Breast epithelium (tissue), 4 donors: ENCODE data around the gene KLHDC8B. TPM values are rescaled to one million over a fixed set of nuclear protein-coding genes. Genes with fewer than 3 reads are reported as not detected.

Experiments
- DNase-seq, 2 donors: peaks; one replicate each; pipeline ENCODE4 v3.0.0-alpha.2; 2019; ENCODE audit warnings: low spot score in 2 of 2
- H3K27ac ChIP-seq, 2 donors: fragments of 200-600 bp; sonication (generic) in 1 of 2; one replicate each; pipeline ENCODE4 v1.5.1; 2016 to 2019; ENCODE audit warnings: mild to moderate bottlenecking in 1 of 2
- H3K27me3 ChIP-seq, 2 donors: fragments of 200-600 bp; sonication (generic) in 1 of 2; one replicate each; pipeline versions ENCODE4 v1.5.1 to v1.6.0; 2017 to 2019; ENCODE audit warnings: control low read depth in 1 of 2, mild to moderate bottlenecking in 1 of 2
- H3K36me3 ChIP-seq: fragments of 200-600 bp; one replicate; pipeline ENCODE4 v1.5.1; 2019
- H3K4me1 ChIP-seq, 2 donors: fragments of 200-600 bp; sonication (generic); one replicate each; pipeline ENCODE4 v1.5.1; 2016 to 2019; ENCODE audit warnings: control low read depth in 1 of 2
- H3K4me3 ChIP-seq, 3 donors: fragments of 200-600 bp; sonication (generic); 1 replicate in 2 of 3; 2 replicates in 1 of 3; pipeline ENCODE4 v1.5.1; 2016 to 2019; ENCODE audit warnings: mild to moderate bottlenecking in 3 of 3, moderate library complexity in 2 of 3
- H3K9me3 ChIP-seq, 2 donors: fragments of 200-600 bp; sonication (generic) in 1 of 2; one replicate each; pipeline ENCODE4 v1.5.1; 2016 to 2019; ENCODE audit warnings: control low read depth in 1 of 2
- POLR2A ChIP-seq: fragments of 450-650 bp; IDR thresholded peaks from one replicate; pipeline ENCODE4 v1.6.1; 2016; ENCODE audit warnings: antibody characterized with exemption, mild to moderate bottlenecking, moderate library complexity
- POLR2AphosphoS5 ChIP-seq, 3 donors: sonication (generic); formaldehyde crosslinking; IDR thresholded peaks; one replicate each; pipeline ENCODE4 v1.6.1; 2017; ENCODE audit warnings: antibody characterized with exemption in 3 of 3
- intact Hi-C: fragments of 100-400 bp; cut with DNase I; formaldehyde crosslinking; loops from one replicate; pipeline ENCODE4 v1.15.1; 2023; ENCODE audit warnings: low total_unique reads
- total RNA-seq, 3 donors: library from RNA; depleted of rRNA; stranded (reverse); fragments of >200 nt; gene quantifications; one replicate each; pipeline ENCODE4 v1.1.0, GENCODE V29; 2016
- TF ChIP-seq, protein P1 (sequence below), 3 donors: fragments of 450-650 bp; IDR thresholded peaks; one replicate each; pipeline ENCODE4 v1.5.1; 2016 to 2017; ENCODE audit warnings: antibody characterized with exemption in 3 of 3, mild to moderate bottlenecking in 3 of 3, moderate library complexity in 3 of 3

KLHDC8B gene
- total RNA-seq, 3 donors from 2014 or later: 38.7 to 106 (median 46.2) TPM

DNA sequence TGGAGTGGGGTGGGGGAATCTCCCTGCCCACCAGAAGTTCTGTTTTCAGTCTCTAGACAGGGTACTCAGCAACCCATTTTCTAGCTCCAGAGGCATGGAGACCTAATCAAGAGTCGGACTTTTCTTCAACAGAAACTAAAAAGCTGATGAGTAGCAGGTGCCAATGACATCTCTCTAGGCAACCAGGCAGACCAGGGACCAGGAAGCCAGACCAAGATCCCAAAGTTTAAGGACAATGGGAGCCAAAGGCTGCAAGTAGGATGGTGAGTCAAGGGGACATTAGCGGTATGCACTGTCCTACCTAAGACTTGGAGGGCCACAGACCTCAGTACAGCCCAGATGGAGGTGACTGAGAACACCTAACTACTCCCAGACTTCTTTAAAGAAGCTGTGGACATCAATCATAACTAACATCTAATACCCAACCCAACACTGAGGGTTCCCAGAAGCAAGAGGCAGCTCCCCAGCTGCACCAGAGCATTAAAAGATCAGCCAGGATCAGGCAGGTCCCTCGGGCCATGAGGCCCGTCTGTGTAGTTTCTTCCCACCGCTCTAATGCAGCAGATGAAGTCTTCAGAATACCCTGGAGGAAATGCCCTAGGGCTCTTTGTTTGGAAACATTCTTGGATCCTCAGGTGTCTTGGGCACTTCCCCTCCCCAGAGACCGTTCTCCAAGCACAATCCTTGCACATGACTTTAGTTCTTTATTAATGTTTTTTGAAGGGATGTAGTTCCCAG is 6.2 kb upstream of the KLHDC8B start:
- Histone ChIP-seq H3K27me3 (no peaks in the 10 kb centered on the region), H3K27ac (peak overlapping the region; percentile 94 to 98), H3K4me3 (peak overlapping the region; percentile 96 to 100 (median 97)), H3K9me3 (no peaks in the 10 kb centered on the region), H3K36me3 (peaks cover 5% of the 10 kb centered on the region), H3K4me1 (peaks cover 0 to 10% of the 10 kb centered on the region in 2 donors)
- intact Hi-C loops: no loop called here
- TF ChIP-seq POLR2A (no peak), POLR2AphosphoS5 (IDR thresholded peaks at IDR 0.05) (no peak)
- TF ChIP-seq, protein P1, sequence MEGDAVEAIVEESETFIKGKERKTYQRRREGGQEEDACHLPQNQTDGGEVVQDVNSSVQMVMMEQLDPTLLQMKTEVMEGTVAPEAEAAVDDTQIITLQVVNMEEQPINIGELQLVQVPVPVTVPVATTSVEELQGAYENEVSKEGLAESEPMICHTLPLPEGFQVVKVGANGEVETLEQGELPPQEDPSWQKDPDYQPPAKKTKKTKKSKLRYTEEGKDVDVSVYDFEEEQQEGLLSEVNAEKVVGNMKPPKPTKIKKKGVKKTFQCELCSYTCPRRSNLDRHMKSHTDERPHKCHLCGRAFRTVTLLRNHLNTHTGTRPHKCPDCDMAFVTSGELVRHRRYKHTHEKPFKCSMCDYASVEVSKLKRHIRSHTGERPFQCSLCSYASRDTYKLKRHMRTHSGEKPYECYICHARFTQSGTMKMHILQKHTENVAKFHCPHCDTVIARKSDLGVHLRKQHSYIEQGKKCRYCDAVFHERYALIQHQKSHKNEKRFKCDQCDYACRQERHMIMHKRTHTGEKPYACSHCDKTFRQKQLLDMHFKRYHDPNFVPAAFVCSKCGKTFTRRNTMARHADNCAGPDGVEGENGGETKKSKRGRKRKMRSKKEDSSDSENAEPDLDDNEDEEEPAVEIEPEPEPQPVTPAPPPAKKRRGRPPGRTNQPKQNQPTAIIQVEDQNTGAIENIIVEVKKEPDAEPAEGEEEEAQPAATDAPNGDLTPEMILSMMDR (IDR thresholded peaks at IDR 0.05): no peak
- DNase-seq: no peak

DNA sequence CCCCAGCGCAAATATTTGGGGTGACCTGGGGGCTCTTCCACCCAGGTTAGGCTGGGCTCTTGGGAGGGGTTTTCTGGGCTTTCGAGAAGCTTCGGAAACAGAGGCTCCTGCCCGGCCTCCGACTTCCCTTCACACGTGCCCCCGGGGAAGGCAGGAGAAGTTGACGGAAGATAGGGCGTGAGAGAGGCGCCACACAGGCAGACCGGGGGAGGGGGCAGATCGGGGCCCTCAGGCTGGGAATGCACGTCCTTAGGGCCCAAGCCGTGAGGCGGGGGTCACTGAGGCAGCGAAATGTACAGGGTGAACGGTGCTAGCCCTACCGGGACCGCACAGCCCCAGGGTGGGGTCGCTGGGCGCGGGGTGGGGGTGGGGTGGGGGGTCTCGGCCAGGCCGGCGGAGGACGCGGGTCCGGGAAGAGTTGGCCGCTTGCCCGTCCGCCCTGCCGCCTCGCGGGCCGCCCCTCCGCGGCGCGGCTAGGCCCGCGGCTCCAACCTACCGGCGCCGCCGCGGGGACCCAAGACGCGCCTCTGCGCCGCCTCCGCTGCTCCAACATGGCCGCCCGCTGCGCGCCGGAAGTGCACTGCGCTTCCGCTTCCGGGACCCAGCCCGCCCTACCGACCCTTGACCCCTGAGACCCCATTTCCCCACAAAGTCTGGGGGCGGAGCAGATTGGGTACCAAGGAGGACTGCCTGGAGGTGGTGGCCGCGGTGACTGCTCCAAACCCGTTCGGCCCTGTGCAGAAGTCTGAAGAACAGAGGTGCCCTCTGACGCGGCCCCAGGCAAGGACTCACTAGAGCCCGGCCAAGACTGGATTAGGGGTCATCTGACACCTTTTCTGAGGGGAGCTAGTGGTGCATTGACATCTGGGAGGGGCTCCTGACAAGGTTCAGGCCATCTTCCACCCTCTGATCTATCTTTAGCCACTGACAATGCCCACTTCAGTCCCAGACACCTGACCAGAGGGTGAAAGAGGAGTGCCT is 5.3 kb upstream of the KLHDC8B start, which contains the start of gene CCDC71:
Gene CCDC71, minus strand, starts transcription at position 561 of the 981 bp plus-strand sequence. CDS start 2,123 bp downstream, outside the sequence.
- Histone ChIP-seq H3K9me3 (no peaks in the 10 kb centered on the region), H3K27ac (peak within 1 kb of the TSS; percentile 94 to 98), H3K36me3 (peaks cover 5% of the 10 kb centered on the region), H3K27me3 (no peaks in the 10 kb centered on the region), H3K4me1 (peaks cover 0 to 10% of the 10 kb centered on the region in 2 donors), H3K4me3 (peak within 1 kb of the TSS; percentile 96 to 100 (median 97))
- DNase-seq: peak; percentile 50 to 61
- intact Hi-C loops: no loop called here
- TF ChIP-seq POLR2AphosphoS5 (IDR thresholded peaks at IDR 0.05): peak; percentile 63 to 89 (median 75)
- TF ChIP-seq, protein P1 (IDR thresholded peaks at IDR 0.05): no peak

- no peak for DNase-seq
- Histone ChIP-seq H3K4me1 (peaks cover 0 to 10% of the 10 kb centered on the region in 2 donors), H3K36me3 (peaks cover 5% of the 10 kb centered on the region), H3K27me3 (no peaks in the 10 kb centered on the region), H3K4me3 (peak overlapping the region; percentile 96 to 100 (median 97)), H3K9me3 (no peaks in the 10 kb centered on the region), H3K27ac (peak overlapping the region; percentile 94 to 98)
- intact Hi-C loops: no loop called here
- TF ChIP-seq POLR2AphosphoS5 (IDR thresholded peaks at IDR 0.05): no peak
- no peak for TF ChIP-seq POLR2A
- TF ChIP-seq, protein P1 (IDR thresholded peaks at IDR 0.05): no peak
These were observed 4.4 kb upstream of the KLHDC8B start for GRCh38 chr3:49166752-49167556.

DNA sequence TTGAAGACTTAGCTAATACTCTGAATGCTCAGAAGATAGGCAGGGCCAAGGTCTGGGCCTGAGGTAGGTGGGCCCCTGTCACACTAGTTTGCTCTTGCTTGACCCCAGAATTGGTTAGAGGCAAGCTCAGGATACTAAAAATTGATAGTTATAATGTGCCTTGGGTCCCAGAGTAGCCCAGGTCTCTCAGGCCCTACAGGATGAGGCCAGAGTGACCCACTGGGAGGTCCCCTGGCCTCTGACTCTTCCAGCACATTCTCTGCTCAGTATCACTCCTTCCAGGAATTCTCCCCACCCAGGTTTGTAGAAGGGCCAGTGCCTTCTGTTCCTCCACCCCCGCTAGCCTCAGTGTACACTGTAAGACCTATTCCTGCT is 667 bp upstream of the KLHDC8B start:
- Histone ChIP-seq H3K4me1 (peaks cover 8 to 11% of the 10 kb centered on the region in 2 donors), H3K27ac (peak overlapping the region; percentile 82 to 85), H3K27me3 (no peaks in the 10 kb centered on the region), H3K9me3 (no peaks in the 10 kb centered on the region), H3K36me3 (no peaks in the 10 kb centered on the region), H3K4me3 (peak overlapping the region; percentile 65 to 81 (median 75))
- no peak for DNase-seq
- intact Hi-C loops: loop anchor here (10.0 kb wide), 1 partner anchor 284 kb away; no protein-coding TSS in a partner anchor
- TF ChIP-seq, protein P1 (IDR thresholded peaks at IDR 0.05): no peak
- TF ChIP-seq POLR2AphosphoS5 (IDR thresholded peaks at IDR 0.05) (no peak), POLR2A (no peak)
